Choroid plexus epithelial cell (primary cell): ENCODE results near the gene FBLN1.
"Not testable (repeated sequence)": the region's sequence is repeated elsewhere in the genome, so short reads cannot be mapped to it uniquely, and the experiment has no call there.

Source experiments
- DNase-seq: peaks from one replicate; pipeline ENCODE4 v3.0.0-alpha.2; 2010; ENCODE audit warnings: low read depth
- H3K4me3 ChIP-seq: 2 replicates; pipeline ENCODE4 v1.5.1; 2011; ENCODE audit warnings: low read depth, mild to moderate bottlenecking, control low read depth, low read length, moderate library complexity
- TF ChIP-seq, protein P1 (sequence below): conservative IDR thresholded peaks from 2 replicates; pipeline ENCODE4 v1.5.1; 2011; ENCODE audit warnings: low read depth, mild to moderate bottlenecking, control low read depth, inconsistent platforms, low read length, moderate library complexity

Gene FBLN1

DNA sequence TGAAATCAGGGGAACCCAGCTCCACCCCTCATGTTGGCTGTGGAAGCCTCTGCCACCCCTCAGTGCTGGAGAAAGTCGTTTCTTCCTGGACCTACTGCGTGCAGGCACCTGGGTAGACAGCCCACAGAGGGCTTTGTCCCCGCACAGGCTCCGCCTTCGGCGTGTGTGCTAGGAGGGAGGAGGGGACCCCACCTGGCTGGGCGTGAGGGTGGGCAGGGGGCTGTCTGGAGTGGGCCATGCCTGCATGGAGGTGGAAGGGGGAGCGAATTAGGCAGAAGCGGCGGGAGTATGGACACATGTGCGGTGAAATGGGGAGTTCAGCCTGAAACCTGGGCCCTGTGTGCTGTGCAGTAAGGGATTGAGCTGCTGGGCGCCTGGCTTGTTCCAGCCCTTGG, 49.3 kb downstream of the FBLN1 start:
- DNase-seq: no peak
- TF ChIP-seq, protein P1, sequence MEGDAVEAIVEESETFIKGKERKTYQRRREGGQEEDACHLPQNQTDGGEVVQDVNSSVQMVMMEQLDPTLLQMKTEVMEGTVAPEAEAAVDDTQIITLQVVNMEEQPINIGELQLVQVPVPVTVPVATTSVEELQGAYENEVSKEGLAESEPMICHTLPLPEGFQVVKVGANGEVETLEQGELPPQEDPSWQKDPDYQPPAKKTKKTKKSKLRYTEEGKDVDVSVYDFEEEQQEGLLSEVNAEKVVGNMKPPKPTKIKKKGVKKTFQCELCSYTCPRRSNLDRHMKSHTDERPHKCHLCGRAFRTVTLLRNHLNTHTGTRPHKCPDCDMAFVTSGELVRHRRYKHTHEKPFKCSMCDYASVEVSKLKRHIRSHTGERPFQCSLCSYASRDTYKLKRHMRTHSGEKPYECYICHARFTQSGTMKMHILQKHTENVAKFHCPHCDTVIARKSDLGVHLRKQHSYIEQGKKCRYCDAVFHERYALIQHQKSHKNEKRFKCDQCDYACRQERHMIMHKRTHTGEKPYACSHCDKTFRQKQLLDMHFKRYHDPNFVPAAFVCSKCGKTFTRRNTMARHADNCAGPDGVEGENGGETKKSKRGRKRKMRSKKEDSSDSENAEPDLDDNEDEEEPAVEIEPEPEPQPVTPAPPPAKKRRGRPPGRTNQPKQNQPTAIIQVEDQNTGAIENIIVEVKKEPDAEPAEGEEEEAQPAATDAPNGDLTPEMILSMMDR: no peak
- H3K4me3 ChIP-seq: no peak overlapping the region

DNA sequence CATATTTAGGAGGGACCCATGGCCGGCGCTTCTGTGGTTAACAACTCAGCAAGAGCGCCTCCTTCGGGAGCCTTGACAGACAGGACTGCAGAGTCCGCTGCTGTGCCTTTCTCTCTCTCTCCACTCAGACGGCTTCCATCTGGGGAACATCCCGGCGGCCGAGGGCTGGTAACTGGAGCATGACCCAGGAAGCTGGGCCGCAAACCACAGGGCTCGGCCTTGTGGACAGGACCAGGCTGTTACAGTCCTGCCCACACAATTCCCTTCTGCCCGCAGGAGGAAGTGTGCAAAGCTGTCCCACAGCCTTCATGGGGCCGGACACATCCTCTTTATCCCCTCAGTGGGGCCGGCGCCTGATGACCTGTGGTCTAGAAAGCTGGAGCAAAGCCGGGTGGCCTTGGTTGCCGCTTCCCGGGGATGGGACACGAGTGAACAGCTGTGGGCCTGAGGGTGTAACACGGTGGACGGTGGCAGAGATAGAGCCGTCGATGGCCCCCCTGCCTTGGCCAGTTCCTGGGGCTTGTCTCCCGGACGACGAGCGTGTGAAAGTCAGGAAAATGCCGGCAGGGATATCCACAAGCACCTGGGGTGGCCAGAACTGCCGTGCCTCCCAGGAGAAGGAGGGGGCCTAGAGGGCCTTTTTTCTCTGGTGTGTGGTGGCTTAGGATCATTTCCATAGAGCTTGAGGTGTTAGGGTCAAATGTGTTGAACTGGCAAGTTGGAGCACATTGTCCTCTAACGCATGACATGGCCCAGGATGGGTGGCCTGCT, 50.1 kb downstream of the FBLN1 start:
- peak; percentile 97 for DNase-seq
- TF ChIP-seq, protein P1: peak; percentile 73
- no peak overlapping the region for H3K4me3 ChIP-seq

DNA sequence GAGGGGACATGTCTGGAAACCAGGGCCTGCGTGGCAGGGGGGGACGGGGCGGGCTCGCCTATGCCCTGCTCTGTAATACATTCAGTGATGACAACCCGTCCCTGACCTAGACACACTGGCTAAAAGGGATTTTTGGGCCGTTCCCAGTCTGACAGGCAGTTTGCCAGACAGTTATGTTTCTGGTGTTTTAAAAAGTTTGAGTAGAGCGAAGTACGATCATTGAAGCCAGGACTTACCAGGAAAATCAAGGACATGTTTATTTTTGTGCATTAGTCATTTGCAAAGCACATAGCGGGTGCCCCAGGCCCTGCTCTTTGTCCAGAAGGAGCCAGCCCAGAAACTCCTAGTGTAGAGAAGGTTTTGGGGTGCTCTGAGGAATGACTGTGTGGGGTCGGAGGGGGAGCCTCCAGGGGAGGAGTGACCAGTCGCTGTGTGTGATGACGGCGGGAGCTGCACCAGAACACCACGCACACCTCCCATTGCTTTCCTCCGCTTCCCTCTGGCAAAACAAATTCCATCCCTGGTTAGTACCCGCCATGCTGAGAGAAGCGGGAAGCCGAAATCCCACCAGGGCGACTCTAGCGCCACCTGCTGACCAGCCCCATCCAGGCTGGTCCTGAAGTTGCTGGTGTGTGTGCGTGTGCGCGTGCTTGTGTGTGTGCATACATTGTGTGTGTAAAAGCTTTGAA, 50.8 kb downstream of the FBLN1 start:
- DNase-seq: peak; percentile 91
- H3K4me3 ChIP-seq: no peak overlapping the region
- TF ChIP-seq, protein P1: peak; percentile 99

DNA sequence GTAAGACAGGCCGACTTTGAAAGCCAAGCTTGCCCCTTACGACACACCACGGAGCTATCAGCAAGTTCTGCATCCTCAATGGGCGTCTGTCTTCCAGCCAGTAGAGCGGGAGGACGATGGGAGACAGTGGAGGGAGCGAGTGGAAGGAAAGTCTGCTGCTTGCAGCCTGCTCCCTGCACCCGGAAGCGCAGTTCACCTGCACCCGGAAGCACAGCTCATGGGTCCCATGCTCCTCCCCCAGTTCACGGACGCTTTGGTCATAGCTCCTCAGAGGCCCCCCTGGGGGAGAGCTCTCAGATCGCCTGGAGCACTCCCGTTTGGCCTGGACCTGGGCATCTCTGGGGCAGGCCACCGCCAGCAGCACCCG, 51.3 kb downstream of the FBLN1 start:
- DNase-seq: no peak
- TF ChIP-seq, protein P1: no peak
- H3K4me3 ChIP-seq: no peak overlapping the region

DNA sequence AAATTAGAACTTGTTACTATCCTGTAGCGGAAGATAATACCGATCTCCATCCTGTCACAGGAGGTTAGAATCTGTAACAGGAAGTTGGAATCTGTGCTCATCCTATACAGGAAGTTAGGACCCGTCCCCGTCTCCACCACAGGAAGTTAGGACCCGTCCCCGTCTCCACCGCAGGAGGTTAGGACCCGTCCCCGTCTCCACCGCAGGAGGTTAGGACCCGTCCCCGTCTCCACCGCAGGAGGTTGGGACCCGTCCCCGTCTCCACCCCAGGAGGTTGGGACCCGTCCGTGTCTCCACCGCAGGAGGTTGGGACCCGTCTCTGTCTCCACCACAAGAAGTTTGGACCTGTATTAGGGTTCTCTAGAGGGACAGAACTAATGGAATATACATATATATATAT, 52.2 kb downstream of the FBLN1 start:
- TF ChIP-seq, protein P1: no peak
- no peak for DNase-seq
- H3K4me3 ChIP-seq: no peak overlapping the region

DNA sequence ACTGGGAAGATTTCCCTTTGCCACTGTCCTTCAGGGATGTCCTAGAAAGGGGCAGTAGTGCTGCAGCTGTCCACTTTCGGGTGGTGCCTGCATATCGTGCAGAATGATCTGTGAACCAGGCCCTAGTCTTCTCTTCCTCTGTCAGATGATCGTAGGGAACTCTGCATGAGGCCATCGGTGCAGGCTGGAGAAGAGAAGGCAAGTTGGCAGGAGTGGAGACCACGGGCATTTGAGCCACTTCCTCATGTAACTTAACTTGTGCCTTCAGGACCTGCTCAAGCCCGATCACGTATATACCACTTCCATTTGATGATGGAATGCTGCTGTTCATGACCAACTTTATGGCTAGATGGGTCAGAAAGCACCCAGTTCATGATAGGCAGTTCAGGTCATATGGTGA, 55.2 kb downstream of the FBLN1 start:
- DNase-seq: peak; percentile 84
- H3K4me3 ChIP-seq: not testable (repeated sequence)

DNA sequence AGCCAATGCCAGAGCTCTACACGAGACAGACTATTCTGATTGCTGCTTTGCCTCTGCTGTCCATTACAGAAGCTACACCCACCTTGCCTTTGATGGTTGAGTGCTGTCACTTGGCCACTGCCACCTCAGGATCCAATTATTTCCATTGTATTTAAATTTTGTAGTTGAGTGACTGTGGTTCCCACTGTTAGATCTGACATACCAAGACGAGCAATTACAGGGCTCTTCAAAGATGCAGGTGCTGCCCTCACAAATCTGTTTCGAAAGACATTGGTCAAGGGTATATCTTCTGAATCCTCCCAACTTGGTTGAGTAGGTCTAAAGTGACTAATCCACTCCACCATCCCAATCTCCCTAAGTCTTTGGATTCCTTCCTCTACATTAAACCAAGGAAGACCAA, 57.4 kb downstream of the FBLN1 start:
- DNase-seq: not testable (repeated sequence)

DNA sequence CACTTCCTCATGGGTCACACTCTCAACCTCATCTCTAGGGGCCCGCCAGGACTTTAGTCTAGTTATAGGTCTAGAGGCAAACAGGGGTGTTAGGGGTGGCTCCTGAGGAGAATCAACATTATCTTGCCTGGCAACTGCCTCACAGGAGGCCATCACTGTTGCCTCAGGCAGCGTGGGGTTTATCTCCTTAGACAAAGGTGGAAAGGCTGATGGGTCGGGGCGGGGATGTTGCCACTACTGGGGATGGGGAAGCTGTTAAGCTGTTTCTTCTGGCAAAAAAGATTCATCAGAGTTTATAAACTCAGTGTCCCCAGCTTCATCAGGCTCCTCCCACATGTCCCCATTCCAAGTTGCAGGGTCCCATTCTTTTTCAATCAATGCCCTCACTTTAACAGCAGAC, 58.1 kb downstream of the FBLN1 start:
- DNase-seq, H3K4me3 ChIP-seq: not testable (repeated sequence)

More for the DNA sequence above, 57.4 kb downstream of the FBLN1 start:
- H3K4me3 ChIP-seq: not testable (repeated sequence)
